ENCODE measurements around the gene SREK1.

DNA sequence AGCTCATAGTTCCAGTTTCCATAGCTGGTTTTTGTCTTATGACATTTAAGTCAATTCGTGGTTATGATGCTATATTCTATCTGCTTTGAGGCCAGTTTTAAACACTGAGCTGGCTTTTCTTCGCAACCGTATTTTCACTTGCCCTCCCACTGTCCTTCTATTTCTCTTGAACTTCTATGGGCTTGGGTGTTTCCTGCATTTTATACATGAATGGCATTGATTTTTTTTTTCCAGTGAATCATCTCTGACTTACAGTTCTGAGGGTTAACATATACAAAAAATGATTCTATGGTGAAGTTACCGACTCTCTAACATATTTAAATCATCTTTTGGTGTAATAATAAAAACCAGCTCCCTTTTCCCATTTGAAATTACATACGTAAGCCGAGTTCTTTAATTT lies 88.2 kb downstream of the SREK1 start:
- TF ChIP-seq CTCF (IDR thresholded peaks at IDR 0.05; ENCODE audit: insufficient read depth, low read depth, low read length): no peak
- TF ChIP-seq EZH2 (IDR thresholded peaks at IDR 0.05; ENCODE audit: insufficient read depth, low read length): no peak

All from astrocyte (in vitro differentiated cells and primary cell).